Lung (tissue), 16 donors: ENCODE measurements around the gene CRYGD. TPM values are rescaled to one million over a fixed set of nuclear protein-coding genes. Genes with fewer than 3 reads are reported as not detected.
"Not testable (repeated sequence)": the region's sequence is repeated elsewhere in the genome, so short reads cannot be mapped to it uniquely, and the experiment has no call there.

ENCODE experiments used
- ATAC-seq: fragments of 200-7000 bp; cut with Tn5 transposase; one replicate; pipeline ENCODE4 v1.9.1; 2020; ENCODE audit warnings: moderate number of reproducible peaks; ENCODE audit not compliant: insufficient read depth, low FRiP score
- DNase-seq, 3 donors: peaks; one replicate each; pipeline ENCODE4 v3.0.0-alpha.2; 2013 to 2017
- H3K27ac ChIP-seq, 2 donors: one replicate each; pipeline ENCODE4 v1.5.1; 2013; ENCODE audit warnings: mild to moderate bottlenecking in 2 of 2, moderate library complexity in 2 of 2, control low read depth in 1 of 2, inconsistent platforms in 1 of 2, low read depth in 1 of 2, low read length in 1 of 2
- H3K27me3 ChIP-seq, 3 donors: one replicate each; pipeline ENCODE4 v1.5.1; 2013; ENCODE audit warnings: low read length in 2 of 3; ENCODE audit not compliant: control insufficient read depth in 3 of 3, insufficient read depth in 3 of 3
- H3K36me3 ChIP-seq, 4 donors: one replicate each; pipeline ENCODE4 v1.5.1; 2013; ENCODE audit warnings: low read length in 4 of 4, mild to moderate bottlenecking in 1 of 4, moderate library complexity in 1 of 4; ENCODE audit not compliant: control insufficient read depth in 4 of 4, insufficient read depth in 4 of 4
- H3K4me1 ChIP-seq, 5 donors: one replicate each; pipeline ENCODE4 v1.5.1; 2013; ENCODE audit warnings: low read length in 5 of 5, mild to moderate bottlenecking in 2 of 5, moderate library complexity in 1 of 5; ENCODE audit not compliant: control insufficient read depth in 5 of 5, insufficient read depth in 5 of 5
- H3K4me3 ChIP-seq: one replicate; pipeline ENCODE4 v1.5.1; 2013; ENCODE audit warnings: mild to moderate bottlenecking, control low read depth, moderate library complexity
- H3K9ac ChIP-seq, 2 donors: one replicate each; pipeline ENCODE4 v1.5.1; 2013; ENCODE audit warnings: low read length in 2 of 2, control low read depth in 1 of 2; ENCODE audit not compliant: insufficient read depth in 1 of 2
- H3K9me3 ChIP-seq, 4 donors: one replicate each; pipeline ENCODE4 v1.5.1; 2013; ENCODE audit warnings: low read length in 3 of 4, mild to moderate bottlenecking in 1 of 4, moderate library complexity in 1 of 4; ENCODE audit not compliant: control insufficient read depth in 4 of 4, insufficient read depth in 3 of 4
- CTCF ChIP-seq: IDR thresholded peaks from 2 replicates; pipeline ENCODE4 v1.5.1; 2012; ENCODE audit warnings: mild to moderate bottlenecking; ENCODE audit errors: control extremely low read depth, extremely low read depth
- whole genome bisulfite sequencing, 2 donors: extraction: QIAGEN DNeasy Blood & Tissue Kit; methylation state at CpG; one replicate each; pipeline ENCODE4 v1.1.7; 2013; 5-methylcytosine and 5-hydroxymethylcytosine counted together
- long read RNA-seq, 5 donors: transcript quantifications; one replicate each; lab custom pipeline, GENCODE V29; 2026
- polyA plus RNA-seq, 2 donors: library from polyadenylated mRNA; stranded (reverse); fragments of 200-250 nt; gene quantifications; one replicate each; pipeline ENCODE4 v1.2.1, GENCODE V29; 2013
- total RNA-seq, 2 donors: library from RNA; depleted of rRNA in 1 of 2; stranded (reverse); fragments of >200 nt in 1 of 2; gene quantifications; one replicate each; pipeline ENCODE4 v1.2.1, GENCODE V29; 2014 to 2021
- donor health status: control.
- donor health status: control.
- donor health status: Bipolar disorder and iron deficiency.
- donor health status: healthy.
- donor health status: DM: yes; HTN: yes; CAD: no.

The CRYGD gene
- total RNA-seq (not detected), polyA plus RNA-seq (not detected)
- long read RNA-seq, donor 1, result 0 reads
- long read RNA-seq, donor 2, result 0 reads
- long read RNA-seq, donor 3, result 0 reads
- long read RNA-seq, donor 4, result 0 reads
- long read RNA-seq, donor 5, result 0 reads

DNA sequence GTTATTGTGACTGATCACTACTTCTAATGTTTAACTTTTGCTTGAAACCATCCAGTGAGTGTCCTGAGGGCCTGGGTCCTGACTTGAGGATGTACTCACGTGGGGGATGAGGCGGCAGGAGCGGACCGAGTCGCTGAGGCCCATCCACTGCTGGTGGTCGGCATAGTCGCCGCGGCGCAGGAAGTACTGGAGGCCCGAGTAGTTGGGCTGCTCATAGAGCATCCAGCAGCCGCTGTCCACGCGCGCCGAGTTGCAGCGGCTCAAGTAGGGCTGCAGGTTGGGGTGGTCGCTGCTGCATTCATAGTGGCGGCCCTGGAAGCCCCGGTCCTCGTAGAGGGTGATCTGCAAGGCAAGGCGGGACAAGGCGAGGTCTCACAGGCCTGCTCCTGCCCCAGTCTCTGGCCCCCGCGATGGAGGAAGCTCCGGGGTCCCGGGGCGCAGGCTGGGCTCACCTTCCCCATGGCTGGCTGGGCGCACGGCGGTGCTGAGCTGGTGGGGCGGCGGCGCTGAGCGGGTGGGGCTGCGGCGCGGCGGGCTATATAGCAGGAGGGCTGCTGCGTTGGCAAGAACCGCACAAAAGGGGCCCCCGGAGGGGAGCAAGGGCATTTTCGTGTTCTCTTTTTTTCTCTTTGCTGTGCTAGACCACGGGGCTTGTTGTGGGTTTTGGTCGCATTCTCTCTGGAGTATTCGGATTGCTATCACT lies at the start of gene CRYGD:
Gene CRYGD (minus strand): TSS at position 512 of the 703 bp plus-strand sequence. CDS start 51 bp downstream, at position 461.
- whole genome bisulfite sequencing, 2 donors, result 8% methylated on average over 31 to 46 of the region's 46 CpGs
- H3K9me3 ChIP-seq, ATAC-seq, H3K4me1 ChIP-seq, H3K4me3 ChIP-seq, H3K9ac ChIP-seq, H3K27ac ChIP-seq, H3K36me3 ChIP-seq: not testable (repeated sequence)
- peak in 2 of 3 donors; percentile 7 to 20 for DNase-seq
- peaks cover 0 to 11% (median 7%) of the 10 kb centered on the region in 3 donors for H3K27me3 ChIP-seq

DNA sequence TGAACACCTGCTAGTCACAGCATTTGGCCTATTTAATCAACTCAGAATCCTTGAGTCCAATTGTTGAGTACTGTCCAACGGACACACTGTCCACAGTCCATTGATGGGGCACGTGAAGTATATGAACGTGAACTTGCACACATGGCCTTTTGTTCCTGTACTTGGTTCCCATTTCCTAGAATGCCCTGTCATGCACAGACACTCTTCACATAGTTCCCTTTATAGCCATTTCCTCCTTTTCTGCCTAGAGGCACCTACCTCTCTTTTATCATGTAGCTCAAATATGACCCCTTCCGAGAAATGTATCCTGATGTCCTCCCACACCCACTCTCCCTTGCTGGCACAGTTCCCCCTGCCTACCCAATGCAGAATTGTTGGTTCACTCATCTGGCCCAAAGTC lies 47.8 kb upstream of the CRYGD start:
- 17 to 50% methylated on average over 4 of the region's 4 CpGs for WGBS, 2 donors
- Histone ChIP-seq H3K9ac (no peak overlapping the region), H3K36me3 (no peaks in the 10 kb centered on the region), H3K9me3 (no peaks in the 10 kb centered on the region), H3K27ac (peak overlapping the region in 1 of 2 donors; percentile 27), H3K27me3 (no peaks in the 10 kb centered on the region), H3K4me3 (no peak overlapping the region), H3K4me1 (no peaks in the 10 kb centered on the region)
- DNase-seq (no peak), ATAC-seq (no peak)
- no peak for TF ChIP-seq CTCF

GRCh38 chr2:208164951-208165755 lies 40.8 kb upstream of the CRYGD start:
- no peak for ATAC-seq
- Histone ChIP-seq H3K27ac (no peak overlapping the region), H3K4me1 (no peaks in the 10 kb centered on the region), H3K27me3 (no peaks in the 10 kb centered on the region), H3K9me3 (no peaks in the 10 kb centered on the region), H3K9ac (no peak overlapping the region), H3K36me3 (no peaks in the 10 kb centered on the region), H3K4me3 (no peak overlapping the region)
- WGBS, 2 donors, result 85 to 88% methylated on average over 2 of the region's 2 CpGs
- DNase-seq, result no peak
- TF ChIP-seq CTCF, result no peak

GRCh38 chr2:208163489-208163888 lies 39.2 kb upstream of the CRYGD start, which contains the start of gene CRYGA:
Gene CRYGA, minus strand, starts transcription at chr2:208163589. Its CDS starts 33 bp downstream, at chr2:208163556.
- ATAC-seq (no peak), DNase-seq (no peak)
- 81 to 90% methylated on average over 2 of the region's 2 CpGs for WGBS, 2 donors

More at GRCh38 chr2:208163489-208163888, 39.2 kb upstream of the CRYGD start, which contains the start of gene CRYGA:
- Histone ChIP-seq H3K9ac (no peak within 1 kb of the TSS), H3K4me1 (no peaks in the 10 kb centered on the region), H3K36me3 (no peaks in the 10 kb centered on the region), H3K9me3 (no peaks in the 10 kb centered on the region), H3K4me3 (no peak within 1 kb of the TSS), H3K27ac (no peak within 1 kb of the TSS), H3K27me3 (no peaks in the 10 kb centered on the region)
- TF ChIP-seq CTCF, result no peak
